Endodermal cell (in vitro differentiated cells): Measurements from ENCODE around the gene NFATC2. TPM values are rescaled to one million over a fixed set of nuclear protein-coding genes. Genes with fewer than 3 reads are reported as not detected.

Source experiments
- DNase-seq: peaks from one replicate; pipeline ENCODE4 v3.0.0-alpha.2; 2017
- H3K27ac ChIP-seq: 2 replicates; pipeline ENCODE4 v1.5.1; 2013; ENCODE audit warnings: mild to moderate bottlenecking, low read depth, low read length, moderate library complexity
- H3K27me3 ChIP-seq: 2 replicates; pipeline ENCODE4 v1.6.1; 2013; ENCODE audit warnings: mild to moderate bottlenecking, low read length, moderate library complexity; ENCODE audit not compliant: insufficient read depth, control insufficient read depth, poor library complexity, severe bottlenecking
- H3K36me3 ChIP-seq: 2 replicates; pipeline ENCODE4 v1.7.0; 2013; ENCODE audit warnings: mild to moderate bottlenecking, low read length, moderate library complexity; ENCODE audit not compliant: control insufficient read depth, insufficient read depth
- H3K4me1 ChIP-seq: one replicate; pipeline ENCODE4 v1.7.0; 2013; ENCODE audit warnings: low read length; ENCODE audit not compliant: control insufficient read depth, insufficient read depth
- H3K4me3 ChIP-seq: 2 replicates; pipeline ENCODE4 v1.5.1; 2013; ENCODE audit warnings: mild to moderate bottlenecking, low read length, moderate library complexity
- H3K9ac ChIP-seq: 2 replicates; pipeline ENCODE4 v1.6.1; 2013; ENCODE audit warnings: mild to moderate bottlenecking, low read length, moderate library complexity; ENCODE audit not compliant: poor library complexity, severe bottlenecking; ENCODE audit errors: extremely low read depth
- H3K9me3 ChIP-seq: 2 replicates; pipeline ENCODE4 v1.6.1; 2013; ENCODE audit warnings: mild to moderate bottlenecking, low read length, moderate library complexity; ENCODE audit not compliant: control insufficient read depth
- H3K27ac Mint-ChIP-seq: 2 replicates; pipeline ENCODE4 v1.8.0; 2020; ENCODE audit warnings: mixed read lengths
- H3K27me3 Mint-ChIP-seq: 2 replicates; pipeline ENCODE4 v1.8.0; 2021; ENCODE audit warnings: mild to moderate bottlenecking, mixed read lengths; ENCODE audit not compliant: insufficient read depth
- H3K36me3 Mint-ChIP-seq: 2 replicates; pipeline ENCODE4 v1.8.0; 2020; ENCODE audit warnings: low read depth, mixed read lengths
- H3K4me1 Mint-ChIP-seq: 2 replicates; pipeline ENCODE4 v1.8.0; 2020; ENCODE audit warnings: mixed read lengths
- H3K4me3 Mint-ChIP-seq: 2 replicates; pipeline ENCODE4 v1.8.0; 2020; ENCODE audit warnings: mild to moderate bottlenecking, moderate library complexity, mixed read lengths
- H3K9me3 Mint-ChIP-seq: 2 replicates; pipeline ENCODE4 v1.8.0; 2020; ENCODE audit warnings: mild to moderate bottlenecking, mixed read lengths
- CTCF ChIP-seq: fragments of 200-600 bp; sonication (generic); conservative IDR thresholded peaks from 2 replicates; pipeline ENCODE4 v1.5.0; 2021; ENCODE audit warnings: antibody characterized with exemption, mild to moderate bottlenecking
- WGBS, 2 experiments: methylation state at CpG; one replicate each; pipeline versions ENCODE4 v1.1.5 to v1.1.7; 2013; ENCODE audit warnings: missing lambda C conversion rate in 2 of 2, mixed read lengths in 1 of 2; ENCODE audit not compliant: insufficient coverage in 1 of 2, insufficient read length in 1 of 2; 5-methylcytosine and 5-hydroxymethylcytosine counted together
- total RNA-seq, 2 donors: library from RNA; stranded (reverse); fragmentation: NEBNext Ultra II Directional in 1 of 2; extraction: Animal tissue kit (Norgen Biotek cat#: 25700) in 1 of 2; gene quantifications; 2 replicates in 1 of 2; 3 replicates in 1 of 2; pipeline ENCODE4 v1.2.1, GENCODE V29; 2021

Gene NFATC2
- total RNA-seq, 2 donors from 2014 or later = 1.5 to 2.1 TPM

- Histone ChIP-seq H3K36me3 (no peaks in the 10 kb centered on the region), H3K9ac (no peak overlapping the region), H3K4me1 (peaks cover 4% of the 10 kb centered on the region), H3K27me3 (peaks cover 2% of the 10 kb centered on the region), H3K4me3 (no peak overlapping the region), H3K9me3 (no peaks in the 10 kb centered on the region), H3K27ac (no peak overlapping the region)
- Mint-ChIP-seq H3K9me3 (no peaks in the 10 kb centered on the region), H3K4me1 (peaks cover 26% of the 10 kb centered on the region), H3K36me3 (no peaks in the 10 kb centered on the region), H3K27me3 (peaks cover 12% of the 10 kb centered on the region), H3K27ac (no peak overlapping the region), H3K4me3 (no peak overlapping the region)
- DNase-seq = no peak
- WGBS, 2 experiments = 87 to 88% methylated on average over 20 to 23 of the region's 23 CpGs
- TF ChIP-seq CTCF = no peak
These were observed 159.3 kb downstream of the NFATC2 start for GRCh38 chr20:51382986-51383821.

GRCh38 chr20:51382111-51382985 lies 160.2 kb downstream of the NFATC2 start:
- H3K27ac Mint-ChIP-seq = no peak overlapping the region
- WGBS, 2 experiments = 88 to 93% methylated on average over 8 to 17 of the region's 17 CpGs

More at GRCh38 chr20:51382111-51382985, 160.2 kb downstream of the NFATC2 start:
- Histone ChIP-seq H3K4me1 (peaks cover 4% of the 10 kb centered on the region), H3K9ac (no peak overlapping the region), H3K4me3 (no peak overlapping the region), H3K27me3 (peaks cover 11% of the 10 kb centered on the region), H3K9me3 (no peaks in the 10 kb centered on the region), H3K27ac (no peak overlapping the region), H3K36me3 (no peaks in the 10 kb centered on the region)
- Mint-ChIP-seq H3K4me3 (no peak overlapping the region), H3K9me3 (no peaks in the 10 kb centered on the region), H3K4me1 (peaks cover 18% of the 10 kb centered on the region), H3K36me3 (no peaks in the 10 kb centered on the region), H3K27me3 (peaks cover 18% of the 10 kb centered on the region)
- DNase-seq = no peak
- no peak for TF ChIP-seq CTCF
